Mesendoderm (in vitro differentiated cells): ENCODE data around the gene PLD5.

ENCODE experiments used
- DNase-seq: peaks from one replicate; pipeline ENCODE4 v3.0.0; 2013
- H2AK5ac ChIP-seq: 2 replicates; pipeline ENCODE4 v1.6.1; 2013; ENCODE audit warnings: low read length, inconsistent platforms
- H2BK120ac ChIP-seq: 2 replicates; pipeline ENCODE4 v1.6.1; 2013; ENCODE audit warnings: low read depth, mild to moderate bottlenecking, low read length, moderate library complexity, mixed read lengths
- H2BK15ac ChIP-seq: replicated peaks from 2 replicates; pipeline ENCODE4 v1.6.1; 2013; ENCODE audit warnings: low read depth, mild to moderate bottlenecking, moderate library complexity
- H2BK5ac ChIP-seq: 2 replicates; pipeline ENCODE4 v1.6.1; 2013; ENCODE audit warnings: low read length, inconsistent platforms
- H3K18ac ChIP-seq: 2 replicates; pipeline ENCODE4 v1.6.1; 2013; ENCODE audit warnings: mild to moderate bottlenecking, low read length, mixed read lengths
- H3K23ac ChIP-seq: one replicate; pipeline ENCODE4 v1.6.1; 2013; ENCODE audit warnings: low read length
- H3K27ac ChIP-seq: 2 replicates; pipeline ENCODE4 v1.5.1; 2013; ENCODE audit warnings: low read depth, mild to moderate bottlenecking, inconsistent platforms, low read length, moderate library complexity
- H3K27me3 ChIP-seq: 2 replicates; pipeline ENCODE4 v1.6.1; 2013; ENCODE audit warnings: low read length, control low read depth, mild to moderate bottlenecking, inconsistent platforms; ENCODE audit not compliant: insufficient read depth, poor library complexity
- H3K36me3 ChIP-seq: 2 replicates; pipeline ENCODE4 v1.6.1; 2013; ENCODE audit warnings: low read length, inconsistent platforms; ENCODE audit not compliant: control insufficient read depth, insufficient read depth
- H3K4ac ChIP-seq: one replicate; pipeline ENCODE4 v1.6.1; 2013; ENCODE audit warnings: low read depth, mild to moderate bottlenecking, low read length, moderate library complexity
- H3K4me1 ChIP-seq: 2 replicates; pipeline ENCODE4 v1.6.1; 2013; ENCODE audit warnings: low read depth, low read length, inconsistent platforms; ENCODE audit not compliant: control insufficient read depth
- H3K4me2 ChIP-seq: 2 replicates; pipeline ENCODE4 v1.6.1; 2013; ENCODE audit warnings: low read length
- H3K4me3 ChIP-seq: 2 replicates; pipeline ENCODE4 v1.5.1; 2013; ENCODE audit warnings: mild to moderate bottlenecking, low read length
- H3K56ac ChIP-seq: one replicate; pipeline ENCODE4 v1.6.1; 2013; ENCODE audit warnings: low read length
- H3K79me1 ChIP-seq: 2 replicates; pipeline ENCODE4 v1.6.1; 2013; ENCODE audit warnings: low read length, inconsistent platforms
- H3K79me2 ChIP-seq: 2 replicates; pipeline ENCODE4 v1.6.1; 2013; ENCODE audit warnings: mild to moderate bottlenecking, low read length; ENCODE audit not compliant: control insufficient read depth, insufficient read depth
- H3K9ac ChIP-seq: 2 replicates; pipeline ENCODE4 v1.6.1; 2013; ENCODE audit warnings: low read length, inconsistent platforms
- H4K5ac ChIP-seq: one replicate; pipeline ENCODE4 v1.6.1; 2013; ENCODE audit warnings: low read length
- H4K8ac ChIP-seq: one replicate; pipeline ENCODE4 v1.6.1; 2013; ENCODE audit warnings: low read depth, mild to moderate bottlenecking, control low read depth, low read length, moderate library complexity
- WGBS: extraction: QIAGEN DNeasy Blood & Tissue Kit; methylation state at CpG from one replicate; pipeline ENCODE4 v1.1.7; 2013; ENCODE audit warnings: low lambda C conversion rate, missing lambda C conversion rate; ENCODE audit not compliant: insufficient coverage; ENCODE audit errors: extremely low coverage; 5-methylcytosine and 5-hydroxymethylcytosine counted together

The PLD5 gene

GRCh38 chr1:242522996-242523718 is 1.3 kb downstream of the PLD5 start:
- Histone ChIP-seq H3K56ac (peak overlapping the region; percentile 64), H3K36me3 (no peaks in the 10 kb centered on the region), H3K27me3 (peaks cover 17% of the 10 kb centered on the region), H2BK15ac (no peak overlapping the region), H3K4me3 (peak overlapping the region; percentile 30), H3K18ac (no peak overlapping the region), H3K79me1 (no peaks in the 10 kb centered on the region), H2BK5ac (no peak overlapping the region), H3K4ac (no peak overlapping the region), H4K8ac (no peak overlapping the region), H3K9ac (no peak overlapping the region), H4K5ac (no peak overlapping the region), H3K4me2 (peak overlapping the region; percentile 79), H3K4me1 (no peaks in the 10 kb centered on the region), H2BK120ac (no peak overlapping the region), H2AK5ac (no peak overlapping the region), H3K23ac (peak overlapping the region; percentile 66), H3K79me2 (no peaks in the 10 kb centered on the region), H3K27ac (no peak overlapping the region)
- no CpG with 5 or more reads among the region's 26 CpGs for WGBS
- DNase-seq = peak; percentile 19

- no peaks in the 10 kb centered on the region for H3K36me3 ChIP-seq
- peaks cover 17% of the 10 kb centered on the region for H3K27me3 ChIP-seq
- no peak overlapping the region for H3K27ac ChIP-seq
- H3K4me1 ChIP-seq = no peaks in the 10 kb centered on the region
- no peak overlapping the region for H3K4ac ChIP-seq
- no peak overlapping the region for H3K9ac ChIP-seq
- no peak overlapping the region for H3K18ac ChIP-seq
- no peak overlapping the region for H4K5ac ChIP-seq
- no peak overlapping the region for H2BK15ac ChIP-seq
- no peaks in the 10 kb centered on the region for H3K79me1 ChIP-seq
- no peak overlapping the region for H4K8ac ChIP-seq
- peak overlapping the region; percentile 66 for H3K23ac ChIP-seq
- no peaks in the 10 kb centered on the region for H3K79me2 ChIP-seq
- H3K4me3 ChIP-seq = no peak overlapping the region
- H2BK120ac ChIP-seq = no peak overlapping the region
- no peak overlapping the region for H2AK5ac ChIP-seq
- no peak overlapping the region for H3K4me2 ChIP-seq
- no peak overlapping the region for H3K56ac ChIP-seq
- no peak overlapping the region for H2BK5ac ChIP-seq
- no peak for DNase-seq
- no CpG with 5 or more reads among the region's 6 CpGs for WGBS
Observed at GRCh38 chr1:242522304-242522945, 2.1 kb downstream of the PLD5 start.

DNA sequence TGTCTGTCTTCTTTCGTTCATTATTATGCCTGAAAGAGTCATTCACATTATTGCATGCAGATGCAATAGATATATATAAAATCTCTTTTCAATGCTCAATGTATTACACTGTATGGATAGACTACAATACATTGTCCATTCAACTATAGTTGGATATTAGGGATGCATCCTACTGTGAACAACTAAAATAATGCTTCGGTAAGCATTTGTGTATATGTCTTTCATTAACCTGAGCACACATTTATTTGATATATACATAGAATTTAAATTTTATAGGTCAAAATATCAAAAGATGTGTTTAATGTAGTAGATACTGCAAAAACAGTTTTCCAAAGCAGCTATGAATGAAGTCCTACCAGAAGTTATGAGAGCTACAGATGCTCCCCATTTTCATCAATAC is 8.9 kb downstream of the PLD5 start:
- WGBS = no CpG with 5 or more reads among the region's 2 CpGs

DNA sequence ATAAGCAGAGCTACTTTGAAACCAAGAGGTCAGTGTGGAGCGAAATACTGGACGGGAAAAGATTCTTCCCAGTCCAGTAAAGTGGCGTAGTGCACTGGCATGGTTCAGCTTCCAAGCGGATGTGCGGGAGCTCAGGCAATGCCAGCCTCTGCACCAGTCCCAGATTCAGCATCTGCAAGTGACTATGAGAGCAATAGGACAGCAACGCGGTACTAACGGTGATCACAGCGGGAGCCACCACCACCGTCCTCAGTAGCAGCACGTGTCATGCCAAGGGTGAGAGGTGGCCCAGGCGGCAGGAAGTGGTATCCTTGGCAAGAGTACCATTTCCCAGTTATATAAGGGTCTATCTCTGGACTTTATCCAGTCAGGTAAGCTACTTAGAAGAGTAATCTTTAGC is 17.8 kb downstream of the PLD5 start:
- H3K56ac ChIP-seq = no peak overlapping the region
- no peak overlapping the region for H3K4ac ChIP-seq
- H3K23ac ChIP-seq = no peak overlapping the region
- no peaks in the 10 kb centered on the region for H3K4me1 ChIP-seq
- H3K9ac ChIP-seq = no peak overlapping the region
- no peak overlapping the region for H2BK120ac ChIP-seq
- no peak overlapping the region for H4K8ac ChIP-seq
- WGBS = no CpG with 5 or more reads among the region's 12 CpGs
- H2BK5ac ChIP-seq = no peak overlapping the region
- no peak overlapping the region for H3K4me3 ChIP-seq
- H3K18ac ChIP-seq = no peak overlapping the region
- H3K79me1 ChIP-seq = no peaks in the 10 kb centered on the region
- no peaks in the 10 kb centered on the region for H3K79me2 ChIP-seq
- no peak for DNase-seq
- no peak overlapping the region for H3K27ac ChIP-seq
- H3K4me2 ChIP-seq = no peak overlapping the region
- no peak overlapping the region for H2AK5ac ChIP-seq
- no peaks in the 10 kb centered on the region for H3K36me3 ChIP-seq
- H2BK15ac ChIP-seq = no peak overlapping the region
- no peaks in the 10 kb centered on the region for H3K27me3 ChIP-seq
- H4K5ac ChIP-seq = no peak overlapping the region

More for the DNA sequence above, 8.9 kb downstream of the PLD5 start:
- no peak overlapping the region for H3K9ac ChIP-seq
- H3K4me2 ChIP-seq = no peak overlapping the region
- H3K79me2 ChIP-seq = no peaks in the 10 kb centered on the region
- H3K4me3 ChIP-seq = no peak overlapping the region
- H3K56ac ChIP-seq = no peak overlapping the region
- H2BK5ac ChIP-seq = no peak overlapping the region
- H2BK120ac ChIP-seq = no peak overlapping the region
- no peak overlapping the region for H4K5ac ChIP-seq
- no peaks in the 10 kb centered on the region for H3K27me3 ChIP-seq
- no peak overlapping the region for H3K18ac ChIP-seq
- H3K4me1 ChIP-seq = no peaks in the 10 kb centered on the region
- no peak overlapping the region for H4K8ac ChIP-seq
- no peak overlapping the region for H3K27ac ChIP-seq
- H3K4ac ChIP-seq = no peak overlapping the region
- DNase-seq = no peak
- no peaks in the 10 kb centered on the region for H3K79me1 ChIP-seq
- no peak overlapping the region for H2BK15ac ChIP-seq
- H3K36me3 ChIP-seq = no peaks in the 10 kb centered on the region
- no peak overlapping the region for H3K23ac ChIP-seq
- no peak overlapping the region for H2AK5ac ChIP-seq

- Histone ChIP-seq H2BK5ac (no peak overlapping the region), H3K9ac (no peak overlapping the region), H3K56ac (no peak overlapping the region), H3K79me2 (no peaks in the 10 kb centered on the region), H2AK5ac (no peak overlapping the region), H3K4me2 (no peak overlapping the region), H2BK120ac (no peak overlapping the region), H3K23ac (no peak overlapping the region), H3K79me1 (no peaks in the 10 kb centered on the region), H3K4ac (no peak overlapping the region), H3K36me3 (no peaks in the 10 kb centered on the region), H3K18ac (no peak overlapping the region), H4K8ac (no peak overlapping the region), H4K5ac (no peak overlapping the region), H3K27ac (no peak overlapping the region), H2BK15ac (no peak overlapping the region), H3K4me1 (no peaks in the 10 kb centered on the region), H3K27me3 (no peaks in the 10 kb centered on the region), H3K4me3 (no peak overlapping the region)
- no peak for DNase-seq
- no CpG with 5 or more reads among the region's 3 CpGs for WGBS
Observed at GRCh38 chr1:242489545-242489944, 35.0 kb downstream of the PLD5 start.
